CD4-positive, alpha-beta T cell treated with Interleukin-21 for 1 hour (primary cell): ENCODE measurements around the gene PIGS.
A peak's percentile ranks its signal among the peaks of the same experiment; 100 is the strongest.
"Not testable (repeated sequence)": the region's sequence is repeated elsewhere in the genome, so short reads cannot be mapped to it uniquely, and the experiment has no call there.

Experiments
- DNase-seq: peaks from one replicate; pipeline ENCODE4 v3.0.0-alpha.2; 2020

Gene PIGS

DNA sequence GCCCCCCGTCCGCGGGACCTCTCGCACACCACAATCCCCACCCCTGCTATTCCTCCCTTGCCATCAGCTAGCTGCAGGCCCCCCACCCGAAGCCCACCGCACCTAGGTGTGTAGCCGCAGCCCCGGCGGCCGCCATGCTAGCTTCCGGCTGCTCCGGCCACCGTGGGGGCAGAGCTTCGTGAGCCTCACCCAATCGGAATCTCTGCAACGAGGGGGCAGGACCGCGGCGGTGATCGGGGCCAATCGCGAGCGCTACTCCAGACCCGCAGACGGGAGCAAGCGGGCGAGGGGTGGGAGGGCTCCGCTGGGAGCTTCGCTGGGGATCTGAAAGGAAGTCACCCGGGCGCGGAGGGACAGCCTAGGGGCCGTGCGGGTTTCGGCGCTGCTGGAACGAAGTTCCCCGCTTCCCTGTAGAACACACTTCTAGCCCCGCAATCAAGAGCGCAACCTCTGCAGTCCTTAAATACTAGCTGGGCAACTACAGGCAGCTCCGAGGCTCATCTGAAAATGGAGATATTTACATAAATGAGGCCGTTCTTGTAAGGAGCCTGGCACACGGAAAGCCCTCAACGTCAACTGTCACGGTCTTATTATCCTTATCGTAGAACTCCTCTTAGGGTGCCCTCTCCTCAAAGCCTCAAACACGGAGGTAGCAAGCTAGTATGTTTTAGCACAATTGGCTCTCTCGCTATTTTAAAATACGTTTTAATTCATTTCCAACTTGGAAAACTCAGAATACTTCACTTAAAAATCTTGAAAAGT is at the start of gene PIGS:
TSS of gene PIGS (minus strand) at position 164 of the 762 bp plus-strand sequence. CDS start at position 136, 28 bp downstream.
- peak; percentile 91 for DNase-seq

DNA sequence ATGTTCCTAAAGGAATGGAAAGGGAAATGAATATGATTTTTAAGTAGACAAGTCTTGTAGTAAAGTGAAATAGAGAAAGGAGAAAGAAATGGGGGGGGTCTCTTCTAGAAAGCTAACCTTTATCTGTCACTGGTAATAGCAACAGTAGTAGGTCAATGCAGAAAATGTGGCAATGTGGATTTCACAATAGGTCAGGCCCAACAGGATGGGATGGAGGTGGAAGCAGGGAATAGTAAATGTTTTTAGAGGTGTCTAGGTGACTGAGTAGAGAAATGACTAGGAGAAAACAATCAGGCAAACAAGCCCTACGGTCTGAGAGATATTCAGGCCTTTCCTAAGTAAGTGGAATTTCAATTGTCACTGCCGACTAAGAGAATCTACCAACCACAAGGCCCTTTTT is 48.7 kb upstream of the PIGS start:
- no peak for DNase-seq

DNA sequence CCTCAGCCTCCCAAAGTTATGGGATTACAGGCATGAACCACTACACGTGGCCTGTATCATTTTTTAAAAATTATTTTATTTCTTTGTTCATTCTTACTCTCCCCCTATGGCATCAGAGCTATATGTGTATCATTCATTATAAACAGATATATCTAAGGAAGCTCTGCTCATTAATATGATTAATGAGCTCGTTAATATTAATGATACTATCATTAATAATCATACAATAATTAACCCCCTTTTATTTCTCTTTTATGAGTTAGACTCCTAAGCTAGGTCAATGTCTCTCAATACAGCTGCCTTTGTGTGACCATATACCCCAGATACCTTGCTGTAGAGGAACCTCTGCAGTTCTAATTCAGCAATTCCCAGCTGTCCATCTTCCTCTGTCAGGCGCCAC is 47.1 kb upstream of the PIGS start:
- no peak for DNase-seq

DNA sequence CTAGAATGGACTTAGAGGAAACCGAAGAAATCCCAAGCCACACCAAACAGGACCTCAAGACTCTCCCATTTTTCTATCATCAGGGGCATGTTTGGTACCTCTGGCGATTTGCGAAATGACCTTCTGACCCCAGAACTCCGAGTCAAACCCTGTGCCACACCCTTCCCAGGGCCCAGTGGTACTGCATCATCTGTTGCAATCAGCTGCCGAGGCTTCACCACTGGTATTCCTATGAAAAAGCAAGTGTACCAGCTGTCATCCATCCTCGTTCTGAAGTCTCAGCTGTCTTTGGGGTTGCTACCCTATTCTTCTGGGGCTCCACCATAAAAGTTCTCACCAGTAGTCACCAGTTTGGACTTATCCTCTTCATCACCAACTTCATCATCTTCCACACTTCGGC is 45.0 kb upstream of the PIGS start:
- no peak for DNase-seq

DNA sequence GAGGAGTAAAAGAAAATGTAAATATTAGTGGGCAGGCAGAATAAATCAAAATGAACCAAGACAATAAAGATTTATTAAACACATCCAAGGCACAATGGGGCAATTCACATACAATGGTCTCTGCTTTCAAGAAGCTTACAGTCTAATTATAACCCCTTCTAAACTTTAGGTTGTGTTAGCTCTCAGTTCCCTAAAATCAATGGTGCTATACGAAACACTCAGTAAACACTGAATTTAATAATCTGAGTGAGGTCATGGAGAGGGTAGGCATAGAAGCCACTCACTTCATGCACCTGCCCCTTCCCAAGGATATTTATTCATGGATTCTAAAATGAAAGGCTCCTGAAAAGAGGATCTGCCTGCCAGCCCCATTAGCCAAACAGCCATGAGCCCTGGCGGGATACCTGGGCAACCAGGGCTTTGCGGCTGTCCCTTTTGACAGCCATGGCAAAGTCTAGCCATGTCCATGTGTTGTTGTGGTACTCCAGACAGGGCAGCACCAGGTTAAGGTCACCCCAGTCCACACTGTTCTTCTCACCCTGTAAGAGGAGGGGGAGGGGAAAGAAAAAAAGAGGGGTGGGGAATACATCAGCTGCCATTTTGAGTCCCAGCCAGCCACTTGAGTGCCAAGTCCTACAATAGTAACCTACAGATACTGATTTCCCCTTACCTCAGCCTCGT is 44.1 kb upstream of the PIGS start:
- DNase-seq: no peak

DNA sequence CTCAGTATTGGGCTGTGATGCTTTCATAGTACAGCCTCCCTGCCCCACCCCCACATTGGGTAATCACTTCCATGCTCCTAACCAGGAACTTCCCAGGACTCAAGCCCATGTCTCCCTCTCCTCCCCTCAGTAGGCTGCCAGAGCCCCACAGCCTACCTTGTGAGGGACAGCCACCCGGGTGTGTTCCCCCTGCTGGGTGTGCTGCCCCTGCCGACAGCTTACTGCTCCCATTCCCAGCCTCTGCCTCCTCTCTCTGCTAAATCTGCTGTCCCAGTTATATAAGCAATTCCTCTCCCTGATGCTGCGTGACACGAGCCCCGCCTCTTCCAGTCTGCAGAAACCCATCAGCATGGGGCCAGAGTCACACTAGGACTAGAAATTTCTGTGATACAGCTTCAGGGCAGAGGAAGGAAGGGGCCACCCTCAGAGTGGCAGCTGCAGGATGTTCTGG is 42.6 kb upstream of the PIGS start, which contains the start of gene RSKR:
TSS of gene RSKR (minus strand) at position 255 of the 451 bp plus-strand sequence. CDS start at position 231, 24 bp downstream.
- no peak for DNase-seq

DNA sequence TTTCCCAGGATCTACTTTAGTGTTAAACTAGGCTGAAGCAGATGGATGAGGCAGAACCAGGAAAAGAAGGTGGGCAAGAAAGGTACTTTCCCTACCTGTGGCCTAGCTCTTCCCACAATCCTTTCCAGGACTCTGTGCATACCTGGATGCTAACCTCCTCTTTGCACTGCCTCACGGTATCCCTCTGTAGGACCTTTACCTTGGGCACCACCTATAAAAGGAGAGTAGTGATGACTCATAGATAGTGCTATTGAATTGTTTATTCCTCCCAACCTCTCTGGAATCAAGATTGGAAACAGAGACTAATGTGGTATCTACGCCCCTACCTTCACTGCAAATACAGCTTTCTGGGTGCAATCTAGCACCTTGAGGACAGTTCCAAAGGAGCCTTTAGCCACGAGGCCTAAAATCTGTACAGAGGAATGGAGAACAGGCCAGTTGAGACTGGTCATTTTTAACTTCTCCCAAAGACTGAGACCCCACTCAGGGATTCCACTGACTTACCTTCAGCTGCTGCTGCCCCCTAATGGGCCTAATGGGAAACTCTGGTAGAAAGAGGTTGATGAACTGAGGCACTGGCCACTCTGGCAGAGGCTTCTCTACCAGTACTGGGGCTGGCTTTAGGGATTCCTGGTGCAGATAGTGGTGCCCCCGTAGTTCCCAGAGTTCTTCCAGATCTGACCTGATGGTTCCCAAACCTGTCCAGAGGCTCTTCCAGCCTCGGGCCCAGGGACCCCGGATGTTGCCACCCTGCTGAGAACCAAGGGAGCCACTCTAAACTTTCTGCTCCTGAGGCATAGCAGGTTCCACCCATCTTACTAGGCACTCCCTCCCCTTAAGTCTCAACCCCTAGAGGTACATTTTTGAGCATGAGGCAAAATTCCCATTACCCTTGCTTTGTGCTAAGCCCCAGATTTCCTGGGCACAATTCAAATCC is 41.9 kb upstream of the PIGS start:
- peak; percentile 52 for DNase-seq

DNA sequence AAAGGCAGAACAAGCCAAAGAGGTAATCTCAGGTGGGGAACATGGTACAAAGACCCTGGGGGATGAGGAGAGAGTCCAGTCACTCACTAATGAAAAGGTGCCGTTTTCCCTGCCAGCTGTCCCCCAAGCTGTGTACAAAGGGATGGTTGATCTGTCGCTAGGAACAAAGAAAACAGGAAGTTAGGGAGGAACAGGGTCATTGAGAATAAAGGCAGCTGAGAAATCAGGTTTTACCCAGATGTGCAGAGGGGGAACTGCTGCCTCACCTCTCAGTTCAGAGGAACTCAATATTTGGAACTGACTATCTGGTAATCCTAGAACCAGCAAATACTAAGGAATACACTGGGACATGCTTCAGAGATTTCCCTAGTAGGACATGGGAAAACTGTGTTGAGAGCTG is 41.2 kb upstream of the PIGS start:
- DNase-seq: no peak

DNA sequence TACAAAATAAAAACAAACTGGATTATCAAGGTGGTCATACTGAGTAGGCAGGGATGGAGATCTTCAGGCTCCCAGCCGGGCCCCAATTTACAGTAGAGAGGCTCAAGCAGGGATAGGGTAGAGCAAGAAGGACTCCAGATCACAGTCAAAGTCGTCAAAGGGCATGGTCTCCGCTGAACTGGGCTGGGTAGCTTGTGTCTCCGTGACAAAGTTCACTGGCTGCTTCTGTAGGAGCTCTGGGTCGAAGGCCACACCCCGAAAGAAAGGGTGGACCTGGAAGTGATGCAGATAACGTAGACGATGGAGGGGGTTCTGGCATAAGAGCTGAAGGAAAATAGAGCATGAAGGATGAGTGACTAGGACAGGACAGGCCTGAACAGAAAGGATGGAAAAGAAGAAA is 39.1 kb upstream of the PIGS start:
- no peak for DNase-seq

DNA sequence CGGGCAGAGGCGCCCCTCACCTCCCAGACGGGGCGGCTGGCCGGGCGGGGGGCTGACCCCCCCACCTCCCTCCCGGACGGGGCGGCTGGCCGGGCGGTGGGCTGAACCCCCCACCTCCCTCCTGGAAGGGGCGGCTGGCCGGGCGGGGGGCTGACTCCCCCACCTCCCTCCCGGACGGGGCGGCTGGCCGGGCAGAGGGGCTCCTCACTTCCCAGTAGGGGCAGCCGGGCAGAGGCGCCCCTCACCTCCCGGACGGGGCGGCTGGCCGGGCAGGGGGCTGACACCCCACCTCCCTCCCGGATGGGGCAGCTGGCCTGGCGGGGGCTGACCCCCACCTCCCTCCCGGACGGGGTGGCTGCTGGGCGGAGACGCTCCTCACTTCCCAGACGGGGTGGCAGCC is 32.7 kb upstream of the PIGS start:
- not testable (repeated sequence) for DNase-seq

DNA sequence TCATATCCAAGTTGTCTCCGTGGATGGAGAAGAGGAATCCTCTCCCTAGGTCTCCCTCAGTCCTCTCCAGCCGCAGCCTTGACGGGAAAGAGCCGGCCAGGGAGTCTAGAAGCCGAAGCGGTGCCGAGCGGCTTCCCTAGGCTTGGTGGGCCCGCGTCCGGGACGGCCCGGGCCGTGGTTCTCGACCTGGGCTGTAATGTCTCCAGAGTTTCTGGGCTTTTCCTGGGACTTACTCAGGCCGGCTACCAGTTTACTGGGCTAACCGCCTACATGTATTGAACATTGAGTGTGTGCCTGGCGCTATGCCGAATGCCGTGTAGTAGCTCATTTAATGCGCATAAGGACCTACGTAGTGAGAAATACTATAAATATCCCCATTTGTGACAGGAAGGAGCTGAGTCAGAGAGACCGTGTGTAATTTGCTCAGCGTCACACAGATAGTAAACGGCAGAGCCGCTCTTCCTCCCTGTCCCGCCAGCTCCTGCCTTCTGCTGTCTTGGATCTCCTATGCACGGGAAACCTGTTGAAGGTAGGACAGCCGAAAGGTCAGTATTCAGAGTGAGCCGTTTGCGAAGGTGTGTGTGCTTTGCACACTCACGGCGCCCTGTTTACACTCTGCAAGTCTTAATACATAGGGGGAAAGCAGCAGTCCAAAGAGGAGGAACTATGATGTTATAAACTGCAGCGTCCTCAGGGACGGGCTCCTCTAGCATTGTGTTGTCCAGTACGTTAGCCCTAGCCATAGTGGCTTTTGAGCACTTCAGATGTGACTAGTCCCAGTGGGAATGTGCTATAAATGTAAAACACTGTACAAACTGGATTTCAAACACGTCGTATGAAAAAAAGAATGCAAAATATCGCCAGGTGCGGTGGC is 28.2 kb upstream of the PIGS start:
- peak; percentile 70 for DNase-seq

DNA sequence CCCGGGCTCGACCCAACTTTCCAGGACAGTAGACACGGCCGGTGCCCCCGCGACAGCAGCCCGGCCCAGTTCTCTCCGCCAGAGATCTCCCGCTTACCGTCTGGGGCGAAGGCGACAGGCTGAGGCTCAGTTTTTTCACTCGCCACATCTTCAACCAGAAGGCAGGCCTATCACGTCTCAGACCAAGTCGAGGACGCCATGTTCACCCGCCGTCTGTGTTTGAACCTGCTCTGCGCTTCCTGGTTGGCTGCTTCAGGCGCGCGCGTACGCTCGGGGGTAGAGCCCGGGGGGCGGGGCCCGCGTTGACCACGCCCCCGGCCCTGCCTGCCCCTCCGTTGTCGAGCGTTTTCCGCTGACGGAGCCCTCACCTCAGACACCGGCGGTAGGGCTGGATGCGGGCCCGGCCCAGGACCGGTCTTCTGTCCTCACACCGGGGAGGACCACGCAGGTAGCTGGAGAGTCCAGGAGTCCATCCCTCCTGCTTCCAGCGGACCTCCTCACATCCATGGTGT is 27.5 kb upstream of the PIGS start, which contains the start of gene SPAG5:
TSS of gene SPAG5 (minus strand) at position 227 of the 512 bp plus-strand sequence. CDS start at position 148, 79 bp downstream.
- DNase-seq: peak; percentile 95

DNA sequence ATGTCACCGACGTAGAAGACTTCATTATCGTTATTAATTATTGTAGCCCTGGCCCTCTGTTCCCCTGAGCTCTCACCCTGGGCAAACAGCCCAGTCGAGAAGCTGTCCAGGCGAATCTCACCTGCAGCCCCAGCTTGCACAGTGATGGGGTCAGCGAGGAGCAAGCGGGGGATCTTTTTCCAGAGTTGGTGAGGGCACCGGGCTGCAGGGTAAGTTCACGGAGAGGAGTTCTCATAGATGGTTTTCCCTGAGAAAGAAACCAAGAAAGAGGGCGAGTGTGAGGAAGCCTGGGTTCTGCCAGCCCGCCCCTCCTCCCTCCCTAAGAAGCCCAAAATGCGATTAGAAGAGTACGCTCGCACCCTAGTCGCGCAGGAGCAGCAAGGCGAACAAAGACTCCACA is 27.1 kb upstream of the PIGS start:
- no peak for DNase-seq

DNA sequence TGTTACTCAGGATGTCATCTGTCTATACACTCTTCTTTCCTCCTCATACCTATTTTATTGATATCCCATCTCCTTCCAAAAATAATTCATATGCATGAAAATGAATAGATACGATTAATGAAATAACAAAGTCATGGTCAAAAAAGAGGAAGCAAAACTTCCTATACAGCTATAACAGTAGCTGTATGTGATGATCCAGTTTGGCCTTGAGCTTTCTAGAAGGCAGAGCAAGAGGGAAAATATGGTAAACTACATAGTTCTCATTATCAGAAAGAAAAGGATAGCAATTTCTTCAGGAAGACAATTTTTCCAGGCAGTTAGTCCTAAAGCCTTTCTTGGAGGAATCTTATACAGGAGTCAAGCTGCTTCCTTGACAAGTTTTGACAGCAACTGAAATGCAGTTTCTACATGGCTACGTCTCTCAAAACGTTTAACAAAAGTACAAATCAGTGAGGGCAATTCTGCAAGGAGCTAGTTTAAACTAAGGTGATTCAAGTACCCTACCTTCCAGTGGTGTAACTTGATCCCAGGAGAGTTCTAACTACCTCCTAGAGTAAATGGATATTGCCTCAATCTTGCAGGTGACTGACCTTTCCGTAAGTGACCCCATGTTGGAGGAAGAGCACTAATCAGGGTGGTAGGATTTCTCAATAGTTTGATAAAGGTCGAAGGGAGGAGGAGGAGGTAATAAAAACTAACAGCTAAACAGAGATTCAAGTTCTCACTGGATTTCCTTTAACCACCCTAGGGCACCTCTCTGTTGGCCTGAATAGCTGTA is 26.5 kb upstream of the PIGS start:
- DNase-seq: no peak

DNA sequence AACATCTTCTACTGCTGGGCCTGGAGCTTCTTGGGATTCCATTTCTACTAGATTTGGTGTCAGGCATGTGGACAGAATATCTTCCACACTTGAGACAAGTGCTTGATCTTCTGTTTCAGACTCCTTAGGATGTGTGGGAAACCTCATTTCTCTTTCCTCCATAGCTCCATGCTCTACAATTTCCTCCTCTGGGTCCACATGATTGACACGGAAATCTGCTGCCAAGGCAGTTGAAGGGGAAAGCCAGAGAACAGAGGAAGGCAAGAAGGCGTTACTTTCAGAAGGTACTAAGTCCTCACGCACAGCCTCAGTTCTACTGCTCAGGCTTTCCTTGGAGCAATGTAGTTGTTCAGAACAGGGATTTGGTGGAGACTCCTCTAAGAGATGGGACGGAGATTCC is 20.9 kb upstream of the PIGS start:
- DNase-seq: no peak

DNA sequence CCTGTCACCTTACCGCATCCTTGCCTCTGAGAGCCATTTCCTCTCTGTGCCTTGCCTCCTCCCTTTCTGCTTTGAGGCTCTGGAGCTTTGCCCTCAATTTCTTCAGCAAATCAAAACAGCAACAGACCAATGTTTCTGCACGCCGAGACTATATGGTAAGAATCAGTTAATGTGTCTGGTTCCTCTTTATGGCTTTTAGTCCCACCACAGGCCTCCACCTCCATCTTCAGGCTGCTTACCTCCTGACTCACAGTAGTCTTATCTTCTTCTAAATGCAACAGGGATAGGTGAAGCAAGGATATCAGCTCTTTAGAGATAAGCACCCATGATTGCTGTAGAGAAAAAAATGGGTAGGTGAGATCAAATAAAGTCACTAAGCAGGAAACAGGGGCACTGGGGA is 14.5 kb upstream of the PIGS start:
- DNase-seq: no peak

DNA sequence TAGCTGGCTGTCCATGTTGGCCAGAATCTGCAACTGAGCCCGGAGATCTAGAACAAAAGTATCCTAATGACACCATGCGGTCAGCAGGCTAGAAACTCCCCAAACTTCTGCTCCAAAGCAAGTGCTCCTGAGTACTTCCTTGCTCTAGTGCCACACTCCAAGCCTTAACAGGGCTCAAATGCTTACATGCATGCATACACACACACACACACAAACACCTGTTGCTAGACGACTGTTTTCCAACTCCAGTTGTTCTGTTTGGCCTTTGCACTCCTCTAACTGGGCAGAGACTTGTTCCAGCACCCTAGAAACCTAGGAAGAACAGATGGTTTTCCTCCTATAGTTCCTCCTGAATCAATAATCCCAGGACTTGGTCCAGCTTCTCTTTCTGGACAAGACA is 13.1 kb upstream of the PIGS start:
- no peak for DNase-seq

DNA sequence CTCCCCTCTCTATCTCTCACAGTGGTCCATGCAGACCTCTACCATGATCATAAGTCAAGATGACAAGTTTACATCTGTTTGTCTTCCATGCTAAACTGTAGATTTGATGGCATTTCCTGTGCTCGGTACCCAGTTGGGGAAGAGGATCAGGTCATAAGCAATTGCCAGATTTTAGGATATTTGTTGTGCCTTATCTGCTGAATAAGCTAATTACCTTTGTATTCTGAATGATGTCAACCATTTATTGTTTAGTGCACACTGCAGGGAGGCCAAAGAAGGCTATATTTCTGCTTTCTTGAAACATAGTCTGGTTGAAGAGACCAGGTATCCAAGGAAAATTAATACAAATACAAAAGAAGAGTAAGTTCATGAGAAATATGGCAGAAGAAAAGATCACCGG is 11.2 kb upstream of the PIGS start:
- no peak for DNase-seq

DNA sequence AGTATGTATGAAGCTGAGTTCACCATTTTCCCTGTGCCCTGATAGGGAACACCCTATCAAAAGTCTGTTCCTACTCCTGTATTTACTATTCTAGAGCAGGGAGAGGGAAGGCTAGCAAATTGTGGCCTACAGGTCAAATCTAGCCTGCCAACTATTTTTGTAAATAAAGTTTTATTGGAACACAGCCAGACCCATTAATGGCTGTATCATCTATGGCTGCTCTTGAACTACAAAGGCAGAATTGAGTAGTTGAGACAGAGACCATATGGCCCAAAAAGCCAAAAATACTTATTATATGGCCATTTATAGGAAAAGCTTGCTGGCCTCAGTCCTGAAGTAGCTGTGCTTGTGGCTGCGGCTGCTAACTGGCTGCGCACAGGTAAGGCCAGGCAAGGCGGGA is 9.6 kb upstream of the PIGS start:
- DNase-seq: no peak

DNA sequence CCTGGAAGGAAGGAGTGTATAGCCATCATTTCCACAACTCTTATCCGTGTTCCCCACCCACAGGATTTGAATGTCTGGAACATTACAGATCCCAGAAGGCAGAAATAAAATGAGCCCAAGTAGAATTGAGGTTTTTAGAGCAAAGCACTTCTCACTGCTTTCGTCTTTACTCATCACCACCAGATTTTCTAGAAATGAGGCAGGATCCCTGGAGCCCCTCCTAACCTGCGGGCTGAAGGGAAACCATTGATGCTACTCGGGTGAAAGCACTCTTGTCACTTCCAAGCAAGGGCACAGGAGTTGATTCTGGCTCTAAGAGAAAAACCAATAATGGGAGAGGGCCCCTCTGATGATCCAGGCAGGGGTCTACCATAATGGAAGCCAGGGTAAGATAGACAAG is 8.2 kb upstream of the PIGS start:
- no peak for DNase-seq
